Heart right ventricle (tissue), 16 donors: ENCODE measurements around the gene ZFP64. TPM values are rescaled to one million over a fixed set of nuclear protein-coding genes. Genes with fewer than 3 reads are reported as not detected.

ENCODE experiments used
- ATAC-seq, 8 donors: fragments of 200-7000 bp; cut with Tn5 transposase; one replicate each; pipeline ENCODE4 v1.9.1; 2020; ENCODE audit warnings: mild to moderate bottlenecking in 8 of 8, moderate library complexity in 8 of 8, moderate number of reproducible peaks in 1 of 8
- DNase-seq, 2 donors: peaks; one replicate each; pipeline ENCODE4 v3.0.0-alpha.2; 2020
- H3K27ac ChIP-seq, 10 donors: fragments of 200-600 bp; sonication (generic) in 2 of 10; one replicate each; pipeline versions ENCODE4 v1.5.0 to v1.8.0; 2020 to 2022; ENCODE audit warnings: mild to moderate bottlenecking in 3 of 10
- H3K27me3 ChIP-seq, 7 donors: fragments of 200-600 bp; one replicate each; pipeline ENCODE4 v1.8.0; 2021 to 2022; ENCODE audit warnings: mild to moderate bottlenecking in 2 of 7
- H3K36me3 ChIP-seq, 9 donors: fragments of 200-600 bp; sonication (generic) in 1 of 9; one replicate each; pipeline versions ENCODE4 v1.5.0 to v1.8.0; 2020 to 2022; ENCODE audit warnings: mild to moderate bottlenecking in 2 of 9
- H3K4me1 ChIP-seq, 9 donors: fragments of 200-600 bp; sonication (generic) in 1 of 9; one replicate each; pipeline versions ENCODE4 v1.5.0 to v1.8.0; 2020 to 2022; ENCODE audit warnings: mild to moderate bottlenecking in 4 of 9
- H3K4me3 ChIP-seq, 10 donors: fragments of 200-600 bp; sonication (generic) in 2 of 10; one replicate each; pipeline versions ENCODE4 v1.5.0 to v1.8.0; 2020 to 2022; ENCODE audit warnings: mild to moderate bottlenecking in 7 of 10, moderate library complexity in 2 of 10
- H3K9me3 ChIP-seq, 11 donors: fragments of 200-600 bp in 10 of 11; sonication (generic) in 2 of 11; one replicate each; pipeline versions ENCODE4 v1.5.0 to v1.8.0; 2013 to 2022; ENCODE audit warnings: mild to moderate bottlenecking in 2 of 11, control low read depth in 1 of 11, moderate library complexity in 1 of 11
- CTCF ChIP-seq, 9 donors: fragments of 200-600 bp; sonication (generic) in 2 of 9; IDR thresholded peaks; one replicate each; pipeline versions ENCODE4 v1.5.0 to v1.8.0; 2021 to 2022; ENCODE audit warnings: antibody characterized with exemption in 9 of 9, mild to moderate bottlenecking in 5 of 9, moderate library complexity in 1 of 9
- WGBS, 2 donors: extraction: QIAGEN DNeasy Blood & Tissue Kit; methylation state at CpG; one replicate each; pipeline ENCODE4 v1.1.7; 2013; ENCODE audit warnings: inconsistent platforms in 1 of 2; 5-methylcytosine and 5-hydroxymethylcytosine counted together
- intact Hi-C, 10 donors: fragments of 100-400 bp; cut with DNase I; formaldehyde crosslinking; loops; one replicate each; pipeline versions ENCODE4 v1.11.1 to v1.14.2; 2022
- polyA plus RNA-seq, 2 donors: library from polyadenylated mRNA; stranded (reverse); fragments of 200-250 nt; gene quantifications; one replicate each; pipeline ENCODE4 v1.2.3, GENCODE V29; 2013
- total RNA-seq, 10 donors: library from RNA; stranded (reverse); fragmentation: NEBNext Ultra II Directional in 3 of 10; extraction: Animal tissue kit (Norgen Biotek cat#: 25700) in 3 of 10; gene quantifications; one replicate each; pipeline versions ENCODE4 v1.2.1 to v1.2.4, GENCODE V29; 2021 to 2023
- donor health status: Arrhythmogenic right ventricular cardiomyopathy.
- donor health status: ischemic (EF 13 %, LVEDD 7.1; RV severe dilation, severe dysfunction).
- donor health status: healthy with polysubstance abuse.
- donor health status: DM: no; HTN: yes; CAD: no.
- donor health status: DM: no; HTN: no; CAD: no.
- donor health status: ischemic (EF 25% LVEDD 6.9; RV normal size, moderate dysfunction).
- donor health status: ischemic (EF 25% LVEDD 5.7; RV mildly dilated, moderate dysfunction).
- donor health status: healthy.
- donor health status: DM: yes; HTN: yes; CAD: no.
- donor health status: Ischemic cardiomyopathy.
- donor health status: ischemic (EF 35%, LVEDD 5.7; RV mildly dilated, moderate dysfunction).
- donor health status: nonischemic (EF 11% LVEDD 7.7; RV severe dilation, severe dysfunction).
- donor health status: DM: yes; HTN: yes; CAD: no.
- donor health status: PGD.
- donor health status: ischemic (EF 29% LVEDD 5.4; RV normal size, mild dysfunction).
- donor health status: nonischemic (EF 23%, LVEDD 6.1; RV moderate dilation, normal function).

ZFP64 gene
- total and polyA plus RNA-seq, 12 donors, result 2.0 to 10.6 (median 8.0) TPM

- Histone ChIP-seq H3K4me1 (no peaks in the 10 kb centered on the region), H3K9me3 (peaks cover 0 to 11% (median 4%) of the 10 kb centered on the region in 11 donors), H3K36me3 (peaks cover 0 to 81% (median 17%) of the 10 kb centered on the region in 9 donors), H3K27ac (no peak overlapping the region), H3K4me3 (no peak overlapping the region), H3K27me3 (no peaks in the 10 kb centered on the region)
- no peak for DNase-seq
- no peak for ATAC-seq
- TF ChIP-seq CTCF (IDR thresholded peaks at IDR 0.05), result no peak
- intact Hi-C loops, result no loop called here
- 96% methylated on average over 19 of the region's 19 CpGs for WGBS, 2 donors
Measured at GRCh38 chr20:52152921-52153320, 38.7 kb downstream of the ZFP64 start.

DNA sequence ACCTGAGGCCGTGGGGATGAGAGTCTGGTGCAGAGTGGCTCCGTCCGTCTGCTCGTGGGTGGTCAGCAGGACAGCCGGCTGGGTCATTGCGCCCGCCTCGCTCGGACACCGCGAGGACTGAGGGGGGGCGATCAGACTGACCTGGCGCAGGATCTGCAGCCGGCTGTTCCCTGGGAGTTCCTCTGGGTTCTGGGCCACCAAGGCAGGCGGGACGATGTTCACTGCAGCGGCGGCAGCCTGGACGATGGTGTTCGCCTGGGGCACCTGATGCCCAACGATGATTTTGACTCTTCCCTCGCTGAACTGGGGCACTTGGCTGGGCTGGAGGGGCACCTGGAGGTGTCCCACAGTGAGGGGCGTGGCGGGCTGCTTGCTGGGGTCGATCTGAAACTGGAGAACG lies 39.2 kb downstream of the ZFP64 start:
- peaks cover 0 to 76% (median 12%) of the 10 kb centered on the region in 9 donors for H3K36me3 ChIP-seq
- no peaks in the 10 kb centered on the region for H3K4me1 ChIP-seq
- H3K27ac ChIP-seq, result no peak overlapping the region
- 94 to 95% methylated on average over 26 of the region's 26 CpGs for WGBS, 2 donors
- H3K4me3 ChIP-seq, result no peak overlapping the region
- no peak for TF ChIP-seq CTCF (IDR thresholded peaks at IDR 0.05)
- no peaks in the 10 kb centered on the region for H3K27me3 ChIP-seq
- DNase-seq (no peak), ATAC-seq (no peak)
- intact Hi-C loops, result no loop called here
- peaks cover 0 to 7% (median 3%) of the 10 kb centered on the region in 11 donors for H3K9me3 ChIP-seq

DNA sequence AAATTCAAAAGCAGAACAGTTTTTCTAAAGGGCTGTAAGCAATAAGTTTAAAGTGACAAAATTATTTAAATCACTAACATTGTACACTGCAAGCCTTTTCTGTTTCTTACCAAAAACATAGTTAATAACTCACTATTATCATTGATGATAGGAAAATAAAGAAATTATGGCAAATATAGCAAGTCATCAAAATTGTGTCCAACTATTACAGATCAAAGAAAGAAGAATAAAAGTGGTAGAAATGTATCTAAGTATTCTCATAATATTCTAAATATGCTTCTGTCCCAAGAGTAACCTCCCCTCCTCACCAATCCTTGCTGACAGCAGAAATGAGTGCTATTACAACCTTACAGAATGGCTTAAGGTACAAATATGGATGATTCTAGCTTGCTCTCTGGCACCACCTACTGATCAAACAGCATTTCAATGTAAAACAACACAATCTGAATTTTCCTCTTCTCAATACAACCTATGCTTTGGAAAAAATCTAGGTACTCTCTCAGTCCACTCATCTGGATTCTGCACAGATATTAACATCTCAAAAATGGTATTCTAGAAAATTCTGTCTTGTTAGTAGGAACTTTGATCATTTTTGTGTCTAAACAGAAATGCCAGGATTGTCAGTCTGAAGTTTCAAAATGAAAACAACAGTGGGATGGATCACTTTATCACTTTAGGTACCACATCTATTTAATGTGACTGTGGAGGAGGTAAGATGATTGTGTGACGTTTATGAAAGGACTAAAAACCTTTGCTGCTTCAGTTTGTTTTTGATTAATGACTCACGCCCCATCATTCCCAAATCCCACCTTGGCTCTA lies 40.9 kb downstream of the ZFP64 start:
- ATAC-seq, result peak in 1 of 8 donors; percentile 49
- intact Hi-C loops, result no loop called here

DNA sequence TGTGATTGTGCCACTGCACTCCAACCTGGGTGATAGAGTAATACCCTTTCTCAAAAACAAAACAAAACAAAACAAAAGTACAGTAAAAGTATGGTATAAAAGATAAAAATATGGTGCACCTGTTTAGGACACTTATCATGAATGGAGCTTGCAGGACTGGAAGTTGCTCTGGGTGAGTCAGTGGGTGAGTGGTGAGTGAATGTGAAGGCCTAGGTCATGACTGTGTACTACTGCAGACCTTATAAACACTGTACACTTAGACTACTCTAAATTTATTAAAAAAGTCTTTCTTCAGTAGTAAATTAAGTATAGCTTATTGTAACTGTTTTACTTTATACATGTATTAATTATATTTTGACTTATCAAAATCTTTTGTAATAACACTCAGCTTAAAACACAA lies 46.0 kb downstream of the ZFP64 start:
- intact Hi-C loops, result no loop called here

More for the DNA sequence above, 40.9 kb downstream of the ZFP64 start:
- no peaks in the 10 kb centered on the region for H3K4me1 ChIP-seq
- H3K36me3 ChIP-seq, result peaks cover 0 to 58% (median 7%) of the 10 kb centered on the region in 9 donors
- no peak overlapping the region for H3K27ac ChIP-seq
- no peaks in the 10 kb centered on the region for H3K9me3 ChIP-seq
- H3K27me3 ChIP-seq, result no peaks in the 10 kb centered on the region
- no peak overlapping the region for H3K4me3 ChIP-seq
- TF ChIP-seq CTCF (IDR thresholded peaks at IDR 0.05), result peak; percentile 43 to 87 (median 74)
- WGBS, 2 donors, result 62 to 64% methylated on average over 2 of the region's 2 CpGs
- DNase-seq, result peak in 1 of 2 donors; percentile 12

More for the DNA sequence above, 46.0 kb downstream of the ZFP64 start:
- H3K36me3 ChIP-seq, result peaks cover 0 to 16% (median 0%) of the 10 kb centered on the region in 9 donors
- H3K4me3 ChIP-seq, result no peak overlapping the region
- H3K27ac ChIP-seq, result no peak overlapping the region
- peaks cover 0 to 10% (median 0%) of the 10 kb centered on the region in 11 donors for H3K9me3 ChIP-seq
- no peak for TF ChIP-seq CTCF (IDR thresholded peaks at IDR 0.05)
- no peak for ATAC-seq
- DNase-seq, result no peak
- peaks cover 0 to 6% (median 0%) of the 10 kb centered on the region in 9 donors for H3K4me1 ChIP-seq
- no peaks in the 10 kb centered on the region for H3K27me3 ChIP-seq
